ENCODE measurements around the gene EFCAB8. TPM values are rescaled to one million over a fixed set of nuclear protein-coding genes. Genes with fewer than 3 reads are reported as not detected.

The EFCAB8 gene
- total RNA-seq, 4 donors from 2014 or later: 1.4 to 1.5 TPM; not detected in 2

- H3K9me3 ChIP-seq: no peaks in the 10 kb centered on the region
- H3K27ac ChIP-seq: no peak overlapping the region
- DNase-seq: no peak
- no peaks in the 10 kb centered on the region for H3K36me3 ChIP-seq
- no peaks in the 10 kb centered on the region for H3K4me1 ChIP-seq
- no peak for TF ChIP-seq POLR2A (IDR thresholded peaks at IDR 0.05)
- TF ChIP-seq, protein P1, sequence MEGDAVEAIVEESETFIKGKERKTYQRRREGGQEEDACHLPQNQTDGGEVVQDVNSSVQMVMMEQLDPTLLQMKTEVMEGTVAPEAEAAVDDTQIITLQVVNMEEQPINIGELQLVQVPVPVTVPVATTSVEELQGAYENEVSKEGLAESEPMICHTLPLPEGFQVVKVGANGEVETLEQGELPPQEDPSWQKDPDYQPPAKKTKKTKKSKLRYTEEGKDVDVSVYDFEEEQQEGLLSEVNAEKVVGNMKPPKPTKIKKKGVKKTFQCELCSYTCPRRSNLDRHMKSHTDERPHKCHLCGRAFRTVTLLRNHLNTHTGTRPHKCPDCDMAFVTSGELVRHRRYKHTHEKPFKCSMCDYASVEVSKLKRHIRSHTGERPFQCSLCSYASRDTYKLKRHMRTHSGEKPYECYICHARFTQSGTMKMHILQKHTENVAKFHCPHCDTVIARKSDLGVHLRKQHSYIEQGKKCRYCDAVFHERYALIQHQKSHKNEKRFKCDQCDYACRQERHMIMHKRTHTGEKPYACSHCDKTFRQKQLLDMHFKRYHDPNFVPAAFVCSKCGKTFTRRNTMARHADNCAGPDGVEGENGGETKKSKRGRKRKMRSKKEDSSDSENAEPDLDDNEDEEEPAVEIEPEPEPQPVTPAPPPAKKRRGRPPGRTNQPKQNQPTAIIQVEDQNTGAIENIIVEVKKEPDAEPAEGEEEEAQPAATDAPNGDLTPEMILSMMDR (IDR thresholded peaks at IDR 0.05): no peak
- H3K27me3 ChIP-seq: no peaks in the 10 kb centered on the region
- H3K4me3 ChIP-seq: no peak overlapping the region
- intact Hi-C loops (cut with DNase I; ENCODE audit: low total_unique reads): no loop called here
Measured at GRCh38 chr20:32970115-32970972, 111.6 kb downstream of the EFCAB8 start.

DNA sequence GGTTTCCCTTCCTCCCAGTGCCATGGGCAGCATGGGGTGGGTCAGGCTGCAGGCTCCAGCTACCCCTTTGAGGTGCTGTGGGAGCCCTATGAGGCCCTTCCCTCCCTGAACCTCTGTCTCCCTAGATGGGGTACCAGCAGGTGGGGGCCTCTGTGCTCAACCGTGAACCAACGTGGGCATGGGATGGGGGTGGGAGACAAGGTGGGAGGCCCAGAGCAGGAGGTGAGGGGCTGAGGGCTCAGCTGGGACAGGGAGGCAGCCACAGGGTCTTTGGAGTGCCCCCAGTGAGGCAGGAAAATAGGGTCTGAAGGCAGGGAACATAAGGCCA lies 112.2 kb downstream of the EFCAB8 start:
- Histone ChIP-seq H3K27ac (no peak overlapping the region), H3K4me1 (no peaks in the 10 kb centered on the region), H3K36me3 (no peaks in the 10 kb centered on the region), H3K27me3 (no peaks in the 10 kb centered on the region), H3K4me3 (no peak overlapping the region), H3K9me3 (no peaks in the 10 kb centered on the region)
- intact Hi-C loops (cut with DNase I; ENCODE audit: low total_unique reads): no loop called here
- DNase-seq: no peak
- TF ChIP-seq POLR2A (IDR thresholded peaks at IDR 0.05): no peak
- TF ChIP-seq, protein P1 (IDR thresholded peaks at IDR 0.05): no peak

DNA sequence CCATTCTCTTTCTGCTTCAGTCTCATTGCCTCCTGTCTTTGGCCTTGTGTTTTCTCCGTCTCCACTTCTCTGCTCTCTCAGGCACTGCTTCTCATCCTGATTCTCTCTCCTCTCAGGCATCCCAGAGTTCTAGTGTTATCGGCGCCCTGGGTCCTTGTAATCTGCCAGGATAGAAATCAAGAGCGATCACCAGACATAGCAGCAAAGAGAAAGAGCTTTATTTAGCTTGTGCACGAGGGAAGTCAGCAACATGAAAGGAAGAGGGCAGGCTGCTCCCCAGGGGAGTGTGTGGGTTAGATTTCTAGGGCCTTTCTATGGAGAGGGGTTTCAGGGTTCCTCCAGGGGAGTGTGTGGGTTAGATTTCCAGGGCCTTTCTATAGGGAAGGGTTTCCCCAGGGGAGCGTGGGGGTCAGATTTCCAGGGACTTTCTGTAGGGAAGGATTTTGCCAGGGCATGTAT lies 113.0 kb downstream of the EFCAB8 start:
- Histone ChIP-seq H3K36me3 (no peaks in the 10 kb centered on the region), H3K4me1 (no peaks in the 10 kb centered on the region), H3K27ac (no peak overlapping the region), H3K27me3 (no peaks in the 10 kb centered on the region), H3K4me3 (no peak overlapping the region), H3K9me3 (no peaks in the 10 kb centered on the region)
- no peak for DNase-seq
- no peak for TF ChIP-seq POLR2A (IDR thresholded peaks at IDR 0.05)
- TF ChIP-seq, protein P1 (IDR thresholded peaks at IDR 0.05): no peak
- intact Hi-C loops (cut with DNase I; ENCODE audit: low total_unique reads): no loop called here

DNA sequence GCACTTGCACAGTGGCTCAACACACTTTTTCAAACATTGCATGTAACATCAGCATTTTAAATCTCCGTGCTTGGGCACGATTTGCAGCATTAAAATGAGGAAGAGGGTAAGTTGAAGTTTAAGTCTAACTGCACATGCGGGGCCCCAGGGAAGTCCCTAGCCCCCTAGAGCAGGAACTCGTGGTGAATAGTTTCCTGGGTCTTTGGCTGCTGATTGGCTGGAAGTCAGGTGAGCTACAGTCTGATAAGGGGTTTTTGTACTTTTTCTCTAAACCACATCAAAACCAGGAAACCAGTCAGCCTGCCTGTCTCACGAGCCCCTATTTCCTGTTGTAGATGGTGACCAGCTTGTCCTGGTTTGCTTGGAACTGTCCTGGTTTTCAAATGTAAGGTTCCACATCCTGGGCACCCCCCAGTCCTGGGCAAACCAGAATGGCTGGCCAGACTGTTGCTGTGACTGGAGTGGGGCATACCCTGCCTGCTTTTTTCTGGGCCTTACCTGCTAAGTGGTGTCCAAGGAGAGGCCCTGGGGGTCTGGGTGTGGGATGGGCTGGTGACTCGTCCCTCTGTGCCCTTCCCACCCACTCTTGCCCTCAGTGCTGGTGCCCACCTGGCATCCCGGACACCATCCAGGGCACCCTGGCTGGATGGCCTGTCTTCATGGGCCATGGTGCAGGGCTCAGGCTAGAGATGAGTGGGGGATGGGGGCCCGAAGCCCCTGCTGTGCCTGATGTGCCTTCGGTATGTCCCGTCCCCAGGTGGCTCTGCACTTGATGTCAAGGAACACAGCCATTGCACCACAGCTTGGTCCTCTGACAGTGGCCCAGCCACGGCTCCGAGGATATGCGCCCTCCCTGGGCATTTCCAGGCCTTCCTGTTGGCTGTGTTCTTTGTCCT lies 113.7 kb downstream of the EFCAB8 start:
- no peaks in the 10 kb centered on the region for H3K9me3 ChIP-seq
- H3K4me1 ChIP-seq: no peaks in the 10 kb centered on the region
- H3K27me3 ChIP-seq: no peaks in the 10 kb centered on the region
- H3K4me3 ChIP-seq: no peak overlapping the region
- no peak overlapping the region for H3K27ac ChIP-seq
- TF ChIP-seq, protein P1 (IDR thresholded peaks at IDR 0.05): no peak
- DNase-seq: no peak
- intact Hi-C loops (cut with DNase I; ENCODE audit: low total_unique reads): no loop called here
- no peaks in the 10 kb centered on the region for H3K36me3 ChIP-seq

Data from uterus (tissue), 4 donors.